Spleen (tissue), 7 donors: ENCODE results near the gene DLG5.

Experiments used
- POLR2A ChIP-seq, 3 donors: fragments of 450-650 bp; IDR thresholded peaks; one replicate each; pipeline ENCODE4 v1.5.1; 2017; ENCODE audit warnings: antibody characterized with exemption in 3 of 3, mild to moderate bottlenecking in 1 of 3
- TF ChIP-seq, protein P1 (sequence below), 11 experiments: fragments of 200-600 bp in 7 of 11; fragments of 450-650 bp in 4 of 11; sonication (generic) in 4 of 11; IDR thresholded peaks in 8 of 11; conservative IDR thresholded peaks in 3 of 11; 1 replicate in 7 of 11; 2 replicates in 4 of 11; pipeline versions ENCODE4 v1.4.0 to v1.8.0; 2016 to 2021; ENCODE audit warnings: antibody characterized with exemption in 11 of 11, inconsistent platforms in 4 of 11, mild to moderate bottlenecking in 1 of 11
- donor health status: DM: no; HTN: no; CAD: no; lungs with moderate emphysema.
- donor health status: DM: no; HTN: no; CAD: no.
- donor health status: DM: no; HTN: no; CAD: no.

GRCh38 chr10:77922566-77923179 lies 3.9 kb downstream of the DLG5 start:
- TF ChIP-seq, protein P1, sequence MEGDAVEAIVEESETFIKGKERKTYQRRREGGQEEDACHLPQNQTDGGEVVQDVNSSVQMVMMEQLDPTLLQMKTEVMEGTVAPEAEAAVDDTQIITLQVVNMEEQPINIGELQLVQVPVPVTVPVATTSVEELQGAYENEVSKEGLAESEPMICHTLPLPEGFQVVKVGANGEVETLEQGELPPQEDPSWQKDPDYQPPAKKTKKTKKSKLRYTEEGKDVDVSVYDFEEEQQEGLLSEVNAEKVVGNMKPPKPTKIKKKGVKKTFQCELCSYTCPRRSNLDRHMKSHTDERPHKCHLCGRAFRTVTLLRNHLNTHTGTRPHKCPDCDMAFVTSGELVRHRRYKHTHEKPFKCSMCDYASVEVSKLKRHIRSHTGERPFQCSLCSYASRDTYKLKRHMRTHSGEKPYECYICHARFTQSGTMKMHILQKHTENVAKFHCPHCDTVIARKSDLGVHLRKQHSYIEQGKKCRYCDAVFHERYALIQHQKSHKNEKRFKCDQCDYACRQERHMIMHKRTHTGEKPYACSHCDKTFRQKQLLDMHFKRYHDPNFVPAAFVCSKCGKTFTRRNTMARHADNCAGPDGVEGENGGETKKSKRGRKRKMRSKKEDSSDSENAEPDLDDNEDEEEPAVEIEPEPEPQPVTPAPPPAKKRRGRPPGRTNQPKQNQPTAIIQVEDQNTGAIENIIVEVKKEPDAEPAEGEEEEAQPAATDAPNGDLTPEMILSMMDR (IDR thresholded peaks at IDR 0.05 in 8 of 11, conservative IDR thresholded peaks at IDR 0.05 in 3 of 11) = no peak
- no peak for TF ChIP-seq POLR2A (IDR thresholded peaks at IDR 0.05)
